Ectodermal cell (in vitro differentiated cells): ENCODE results near the gene MAD2L2.

Experiments
- H3K27ac ChIP-seq: 2 replicates; pipeline ENCODE4 v1.7.0; 2013; ENCODE audit warnings: mild to moderate bottlenecking, low read depth, low read length; ENCODE audit not compliant: insufficient read depth, poor library complexity, severe bottlenecking
- H3K27me3 ChIP-seq: 2 replicates; pipeline ENCODE4 v1.7.0; 2013; ENCODE audit warnings: mild to moderate bottlenecking, low read length; ENCODE audit not compliant: insufficient read depth, control insufficient read depth, poor library complexity, severe bottlenecking
- H3K36me3 ChIP-seq: one replicate; pipeline ENCODE4 v1.7.0; 2013; ENCODE audit warnings: low read length; ENCODE audit not compliant: control insufficient read depth, insufficient read depth
- H3K4me1 ChIP-seq: one replicate; pipeline ENCODE4 v1.7.0; 2013; ENCODE audit warnings: low read length; ENCODE audit not compliant: control insufficient read depth, insufficient read depth
- H3K4me3 ChIP-seq: 2 replicates; pipeline ENCODE4 v1.7.0; 2013; ENCODE audit warnings: low read depth, low read length, control low read depth; ENCODE audit not compliant: insufficient read depth
- H3K9me3 ChIP-seq: 2 replicates; pipeline ENCODE4 v1.7.0; 2013; ENCODE audit warnings: mild to moderate bottlenecking, low read length, moderate library complexity; ENCODE audit not compliant: control insufficient read depth
- WGBS, 2 experiments: methylation state at CpG; one replicate each; pipeline ENCODE4 v1.1.7; 2013; ENCODE audit warnings: missing lambda C conversion rate in 2 of 2; 5-methylcytosine and 5-hydroxymethylcytosine counted together

MAD2L2 gene

GRCh38 chr1:11695861-11696260, 14.9 kb upstream of the MAD2L2 start:
- H3K4me1 ChIP-seq = peaks cover 17% of the 10 kb centered on the region
- no peak overlapping the region for H3K4me3 ChIP-seq
- no peaks in the 10 kb centered on the region for H3K36me3 ChIP-seq
- H3K9me3 ChIP-seq = no peaks in the 10 kb centered on the region
- H3K27ac ChIP-seq = no peak overlapping the region
- WGBS, 2 experiments = 47 to 48% methylated on average over 6 of the region's 6 CpGs
- peaks cover 19% of the 10 kb centered on the region for H3K27me3 ChIP-seq

DNA sequence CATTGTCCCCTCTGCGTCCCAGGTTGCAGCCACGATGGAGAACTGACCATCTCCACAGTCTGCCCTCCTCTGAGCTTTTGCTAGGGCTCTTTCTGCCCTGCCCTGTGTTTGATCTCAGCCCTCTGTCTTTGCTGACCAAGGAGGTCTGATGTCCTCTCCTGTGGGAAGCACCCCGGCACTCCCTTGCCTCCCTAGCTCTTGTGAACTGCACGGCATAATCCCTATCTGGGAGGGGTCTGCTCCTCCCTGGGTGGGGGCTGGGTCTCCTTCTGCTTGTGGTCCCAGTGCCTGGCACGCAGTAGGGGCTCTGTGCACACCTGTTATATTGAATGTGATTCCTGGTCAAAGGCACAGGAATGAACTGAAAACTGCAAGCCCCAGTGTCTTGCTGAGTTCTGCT, 13.0 kb upstream of the MAD2L2 start:
- WGBS, 2 experiments = 55 to 64% methylated on average over 5 of the region's 5 CpGs
- Histone ChIP-seq H3K4me3 (no peak overlapping the region), H3K27ac (no peak overlapping the region), H3K4me1 (peaks cover 22% of the 10 kb centered on the region), H3K27me3 (peaks cover 19% of the 10 kb centered on the region), H3K36me3 (no peaks in the 10 kb centered on the region), H3K9me3 (no peaks in the 10 kb centered on the region)

GRCh38 chr1:11693024-11693590, 12.2 kb upstream of the MAD2L2 start:
- Histone ChIP-seq H3K36me3 (no peaks in the 10 kb centered on the region), H3K27ac (no peak overlapping the region), H3K4me3 (peak overlapping the region; percentile 75), H3K9me3 (no peaks in the 10 kb centered on the region), H3K4me1 (peaks cover 22% of the 10 kb centered on the region), H3K27me3 (peaks cover 19% of the 10 kb centered on the region)
- 59 to 60% methylated on average over 6 of the region's 6 CpGs for WGBS, 2 experiments

- Histone ChIP-seq H3K4me3 (peak overlapping the region; percentile 75), H3K27ac (peak overlapping the region; percentile 1), H3K36me3 (no peaks in the 10 kb centered on the region), H3K9me3 (no peaks in the 10 kb centered on the region), H3K4me1 (peaks cover 22% of the 10 kb centered on the region), H3K27me3 (peaks cover 19% of the 10 kb centered on the region)
- 1% methylated on average over 64 of the region's 64 CpGs for WGBS, 2 experiments
Measured at GRCh38 chr1:11691928-11692711, 11.2 kb upstream of the MAD2L2 start.

- Histone ChIP-seq H3K9me3 (no peaks in the 10 kb centered on the region), H3K4me3 (peak within 1 kb of the TSS; percentile 75), H3K27me3 (peaks cover 19% of the 10 kb centered on the region), H3K36me3 (no peaks in the 10 kb centered on the region), H3K27ac (peak within 1 kb of the TSS; percentile 97), H3K4me1 (peaks cover 22% of the 10 kb centered on the region)
- WGBS, 2 experiments = 0% methylated on average over 76 to 78 of the region's 78 CpGs
Measured at GRCh38 chr1:11691302-11691914, 10.5 kb upstream of the MAD2L2 start, which contains the start of gene DRAXIN. DRAXIN (plus strand) TSS chr1:11691710; CDS start chr1:11706259, 14,549 bp downstream.

GRCh38 chr1:11690397-11691301, 9.7 kb upstream of the MAD2L2 start:
- Histone ChIP-seq H3K4me1 (peaks cover 22% of the 10 kb centered on the region), H3K27ac (peak overlapping the region; percentile 97), H3K9me3 (no peaks in the 10 kb centered on the region), H3K36me3 (no peaks in the 10 kb centered on the region), H3K4me3 (peak overlapping the region; percentile 75), H3K27me3 (peaks cover 19% of the 10 kb centered on the region)
- WGBS, 2 experiments = 1% methylated on average over 64 of the region's 64 CpGs

- no peak overlapping the region for H3K27ac ChIP-seq
- H3K4me3 ChIP-seq = no peak overlapping the region
- peaks cover 16% of the 10 kb centered on the region for H3K27me3 ChIP-seq
- peaks cover 15% of the 10 kb centered on the region for H3K4me1 ChIP-seq
- no peaks in the 10 kb centered on the region for H3K9me3 ChIP-seq
- no peaks in the 10 kb centered on the region for H3K36me3 ChIP-seq
- 93 to 94% methylated on average over 4 of the region's 4 CpGs for WGBS, 2 experiments
Measured at GRCh38 chr1:11688506-11688905, 7.6 kb upstream of the MAD2L2 start.

DNA sequence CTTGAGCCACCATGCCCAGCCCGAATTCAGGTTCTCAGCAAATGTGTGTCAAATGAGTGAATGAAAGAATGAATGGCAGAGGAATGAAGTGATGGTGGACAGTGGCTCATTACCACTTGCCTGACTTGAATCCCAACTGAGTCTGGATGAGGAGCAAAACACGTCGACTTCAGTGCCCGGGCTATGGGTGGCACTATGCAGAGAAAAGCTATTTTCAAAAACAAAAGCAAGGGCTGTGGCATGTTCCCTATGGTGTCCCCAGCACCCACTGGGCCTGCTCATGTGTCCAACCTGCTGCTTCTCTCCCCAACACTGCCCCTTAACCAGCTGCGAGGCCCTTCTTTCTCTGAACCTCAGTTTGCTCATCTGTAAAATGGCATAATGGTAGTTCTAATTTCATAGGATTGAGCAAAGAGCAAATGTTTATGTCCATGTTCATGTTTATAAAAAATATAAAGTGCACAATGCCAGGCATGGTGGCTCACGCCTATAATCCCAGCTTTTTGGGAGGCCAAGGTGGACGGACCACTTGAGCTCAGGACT, 4.3 kb upstream of the MAD2L2 start:
- Histone ChIP-seq H3K4me1 (peaks cover 26% of the 10 kb centered on the region), H3K4me3 (no peak overlapping the region), H3K9me3 (no peaks in the 10 kb centered on the region), H3K36me3 (no peaks in the 10 kb centered on the region), H3K27ac (no peak overlapping the region), H3K27me3 (no peaks in the 10 kb centered on the region)
- WGBS, 2 experiments = 92 to 93% methylated on average over 7 of the region's 7 CpGs

- H3K27ac ChIP-seq = no peak overlapping the region
- peaks cover 19% of the 10 kb centered on the region for H3K4me1 ChIP-seq
- no peaks in the 10 kb centered on the region for H3K36me3 ChIP-seq
- no peak overlapping the region for H3K4me3 ChIP-seq
- no peaks in the 10 kb centered on the region for H3K27me3 ChIP-seq
- H3K9me3 ChIP-seq = no peaks in the 10 kb centered on the region
- WGBS, 2 experiments = 81% methylated on average over 7 of the region's 7 CpGs
Measured at GRCh38 chr1:11684070-11684469, 3.1 kb upstream of the MAD2L2 start.
